ENCODE data around the gene COL19A1.

The COL19A1 gene

GRCh38 chr6:70180901-70181599 is 314.7 kb downstream of the COL19A1 start:
- no peak for DNase-seq

- DNase-seq = no peak
Observed at GRCh38 chr6:70183538-70183937, 317.2 kb downstream of the COL19A1 start.

GRCh38 chr6:70184723-70185122 is 318.4 kb downstream of the COL19A1 start:
- DNase-seq = no peak

GRCh38 chr6:70186461-70186860 is 320.1 kb downstream of the COL19A1 start:
- DNase-seq = no peak

- DNase-seq = no peak
Observed at GRCh38 chr6:70188202-70188601, 321.8 kb downstream of the COL19A1 start.

GRCh38 chr6:70194421-70194820 is 328.1 kb downstream of the COL19A1 start:
- no peak for DNase-seq

- DNase-seq = no peak
Observed at GRCh38 chr6:70196531-70196930, 330.2 kb downstream of the COL19A1 start.

GRCh38 chr6:70198785-70199184 is 332.4 kb downstream of the COL19A1 start:
- DNase-seq = no peak

GRCh38 chr6:70208235-70208790 is 342.0 kb downstream of the COL19A1 start:
- DNase-seq = no peak

GRCh38 chr6:70210462-70210861 is 344.1 kb downstream of the COL19A1 start:
- DNase-seq = no peak

- no peak for DNase-seq
Observed at GRCh38 chr6:70215460-70216108, 349.2 kb downstream of the COL19A1 start.

- no peak for DNase-seq
Observed at GRCh38 chr6:70216767-70217166, 350.4 kb downstream of the COL19A1 start.

- no peak for DNase-seq
Observed at GRCh38 chr6:70219943-70220613, 353.7 kb downstream of the COL19A1 start.

GRCh38 chr6:70221025-70221714 is 354.8 kb downstream of the COL19A1 start:
- peak; percentile 14 for DNase-seq

- no peak for DNase-seq
Observed at GRCh38 chr6:70221715-70222438, 355.5 kb downstream of the COL19A1 start.

- DNase-seq = no peak
Observed at GRCh38 chr6:70222439-70222749, 356.0 kb downstream of the COL19A1 start.

GRCh38 chr6:70225055-70225454 is 358.7 kb downstream of the COL19A1 start:
- no peak for DNase-seq

GRCh38 chr6:70231311-70231710 is 365.0 kb downstream of the COL19A1 start:
- DNase-seq = no peak

GRCh38 chr6:70234561-70235236 is 368.3 kb downstream of the COL19A1 start:
- DNase-seq = no peak

GRCh38 chr6:70236343-70236742 is 370.0 kb downstream of the COL19A1 start:
- no peak for DNase-seq

- no peak for DNase-seq
Observed at GRCh38 chr6:70241031-70241430, 374.7 kb downstream of the COL19A1 start.

- DNase-seq = no peak
Observed at GRCh38 chr6:70241991-70242420, 375.6 kb downstream of the COL19A1 start.
